Retina (tissue), 1 donor: ENCODE data around the gene CDH22.

Experiments
- DNase-seq: peaks from one replicate; pipeline ENCODE4 v3.0.0-alpha.2; 2016

The CDH22 gene

DNA sequence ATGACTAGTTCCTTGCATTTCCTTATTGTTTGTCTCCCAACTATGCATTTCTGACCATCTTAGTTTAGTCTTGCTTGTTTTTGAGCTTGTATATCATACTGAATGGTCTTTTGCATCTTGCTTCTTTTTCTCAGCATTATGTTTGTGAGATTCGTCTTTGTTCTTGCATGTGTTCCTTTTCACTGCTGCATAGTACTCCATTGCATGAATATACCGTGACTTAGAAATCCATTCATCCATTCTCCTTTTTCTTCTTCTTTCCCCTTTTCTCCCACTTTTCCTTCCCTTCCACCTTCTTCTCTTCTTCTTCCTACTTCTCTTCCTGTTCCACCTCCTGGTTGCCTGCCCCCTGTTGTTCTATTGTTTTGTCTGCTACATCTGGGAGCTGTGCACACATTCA lies 42.8 kb downstream of the CDH22 start:
- no peak for DNase-seq

DNA sequence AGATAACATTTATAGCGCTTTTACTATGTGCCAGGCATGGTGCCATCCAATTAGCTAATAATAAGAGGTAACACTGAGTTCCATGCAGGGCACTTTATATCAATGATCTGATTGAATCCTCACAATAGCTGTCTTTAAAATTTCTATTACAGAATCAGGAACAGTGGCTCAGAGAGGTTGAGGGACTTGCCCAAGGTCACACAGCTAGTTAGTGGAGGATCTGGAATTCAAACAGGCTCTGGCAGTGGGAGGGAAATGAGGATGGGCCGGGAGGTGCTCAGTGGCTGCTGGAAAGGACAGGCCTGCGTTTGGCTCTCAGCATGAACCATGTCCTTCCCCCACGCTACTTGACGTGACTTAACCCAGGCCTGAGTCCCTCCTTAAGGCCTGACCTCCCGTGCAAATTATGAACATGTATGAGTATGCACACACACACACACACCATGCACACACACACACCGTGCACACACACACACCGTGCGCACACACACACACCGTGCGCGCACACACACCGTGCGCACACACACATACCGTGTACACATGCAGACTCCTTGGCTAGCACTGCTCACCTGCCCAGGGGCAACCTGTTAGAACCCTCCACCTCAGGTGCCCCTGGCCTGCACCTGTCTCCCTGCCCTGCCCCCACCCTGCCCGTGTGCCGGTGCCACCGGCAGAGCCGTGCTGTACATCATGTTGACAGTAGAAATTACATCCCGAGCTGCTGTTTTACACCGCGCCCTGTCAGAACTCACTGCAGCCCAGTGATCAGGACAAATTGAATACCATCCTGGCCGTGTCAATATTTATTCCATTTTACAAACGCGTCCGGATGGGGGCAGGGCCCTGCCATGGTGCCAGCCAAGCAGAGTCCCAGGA lies 43.7 kb downstream of the CDH22 start:
- no peak for DNase-seq

DNA sequence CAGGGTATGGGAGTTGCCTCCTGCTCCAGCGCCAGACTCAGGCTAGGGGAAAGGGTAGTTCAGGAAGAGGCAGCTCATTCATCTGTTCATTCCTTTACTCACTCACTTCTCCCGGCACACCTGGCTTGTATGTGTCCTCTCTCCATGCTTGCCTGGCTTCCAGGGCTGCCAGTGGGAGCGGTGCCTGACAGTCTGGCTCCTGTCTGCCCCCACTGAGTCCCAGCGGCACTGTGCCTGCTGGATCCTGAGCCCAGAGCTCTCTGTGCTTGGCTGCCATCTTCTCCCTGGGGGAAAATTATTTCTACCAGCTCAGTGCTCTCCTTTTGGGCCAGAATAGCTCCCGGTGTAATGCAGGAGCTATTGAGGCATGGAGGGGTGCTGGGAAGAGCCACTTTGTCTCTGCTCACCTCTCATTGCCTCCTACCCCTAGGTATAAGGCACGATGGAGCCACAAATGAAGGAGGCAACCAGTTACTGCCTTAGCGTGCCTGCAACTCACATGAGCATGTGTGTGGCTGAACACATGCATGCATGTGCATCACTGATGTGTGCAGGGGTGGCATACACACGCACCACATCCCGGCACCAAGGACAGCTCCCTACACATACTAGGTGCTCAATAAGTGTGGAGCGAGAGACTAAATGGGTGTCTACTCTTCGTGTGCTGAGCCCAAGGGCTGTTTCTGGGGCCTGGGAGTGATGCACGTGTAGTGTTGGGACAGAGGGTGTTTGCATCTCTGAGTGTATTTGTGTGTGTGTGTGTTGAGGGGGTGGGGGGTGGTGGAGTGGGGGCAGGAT lies 46.6 kb downstream of the CDH22 start:
- DNase-seq: no peak

DNA sequence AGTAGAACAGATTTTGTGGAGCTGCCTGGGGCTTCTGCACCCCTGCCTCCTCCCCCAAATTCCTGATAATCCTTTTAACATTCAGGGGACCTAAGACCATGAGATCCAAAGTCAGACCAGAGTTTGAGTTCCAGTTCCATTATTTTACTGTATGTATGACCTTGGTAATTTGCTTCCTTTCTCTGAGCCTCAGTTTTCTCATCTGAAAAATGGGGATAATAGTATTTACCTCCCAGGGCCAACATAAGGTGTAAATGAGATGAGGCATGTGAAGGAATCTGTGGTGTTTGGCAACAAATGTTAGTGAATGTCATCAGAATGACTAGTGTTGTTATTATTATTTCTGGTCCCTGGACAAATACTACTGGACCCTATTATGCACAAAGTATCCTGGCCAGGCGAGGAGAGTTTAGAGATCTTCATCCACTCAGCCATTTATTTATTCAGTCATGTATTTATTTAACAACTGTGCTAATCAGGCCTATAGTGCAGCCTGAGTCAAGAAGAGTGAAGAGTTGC lies 47.3 kb downstream of the CDH22 start:
- no peak for DNase-seq

DNA sequence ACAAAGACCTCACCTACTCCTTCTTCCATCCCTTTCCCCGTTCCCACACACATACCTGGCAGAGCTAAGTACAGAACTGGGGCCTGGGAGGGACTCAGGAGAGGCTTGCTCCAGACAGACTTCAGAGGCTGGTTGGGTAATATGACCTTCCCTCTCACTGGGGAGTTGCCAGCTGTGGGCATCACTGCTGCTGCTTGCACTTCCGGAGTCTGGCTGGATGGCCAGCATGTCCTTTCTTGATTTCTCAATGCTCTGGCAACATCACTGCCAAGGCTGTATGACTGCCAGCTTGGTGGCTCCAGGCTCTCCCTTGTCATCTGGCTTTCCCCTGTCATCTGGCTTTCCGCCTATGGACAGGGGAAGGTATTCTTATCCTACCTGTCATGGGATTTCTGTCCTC lies 47.8 kb downstream of the CDH22 start:
- no peak for DNase-seq

DNA sequence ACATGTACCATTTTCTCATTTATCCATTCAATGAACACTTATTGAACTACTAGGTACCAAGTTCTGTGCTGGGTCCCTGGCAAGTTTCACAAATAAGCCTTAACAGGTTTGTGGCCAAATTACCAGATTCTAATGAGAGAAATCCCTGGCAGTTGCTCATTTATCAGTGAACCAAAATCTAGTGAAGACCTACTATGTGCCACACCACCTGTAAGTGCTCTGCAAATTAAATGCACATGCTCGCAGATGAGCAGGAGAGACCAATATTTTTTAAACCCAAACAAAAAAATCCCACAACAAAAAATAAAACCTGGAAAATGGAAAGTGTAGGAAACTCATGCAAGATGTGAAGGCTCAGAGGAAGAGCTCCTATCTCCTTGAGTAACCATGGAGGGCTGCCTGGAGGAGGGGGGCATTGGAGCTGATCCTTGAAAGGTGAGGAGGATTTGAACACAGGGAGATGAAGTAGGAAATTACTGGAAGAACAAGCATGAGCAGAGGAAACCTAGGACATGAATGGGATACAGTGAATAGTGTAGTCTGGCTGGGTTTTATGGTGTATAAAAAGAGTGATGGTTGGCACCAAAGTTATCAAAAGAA lies 48.9 kb downstream of the CDH22 start:
- no peak for DNase-seq

DNA sequence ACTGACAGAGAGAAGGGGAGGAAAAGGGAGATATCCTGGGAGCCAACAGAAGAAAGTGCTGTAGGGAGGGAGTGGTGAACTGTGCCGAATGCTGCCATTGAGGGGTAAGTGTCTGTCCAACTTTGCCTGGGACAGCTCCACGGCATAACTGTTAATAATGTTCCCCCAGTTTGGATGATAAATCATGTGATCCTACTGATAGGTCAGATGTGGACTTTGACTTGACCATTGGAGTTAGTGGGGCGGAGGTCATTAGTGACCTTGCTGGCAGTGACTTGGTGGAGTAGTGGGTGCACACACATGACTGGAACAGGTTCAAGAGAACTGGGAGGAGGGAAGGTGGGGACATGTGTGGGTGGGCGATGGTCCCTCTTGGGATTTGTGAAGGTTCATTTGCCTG lies 50.4 kb downstream of the CDH22 start:
- DNase-seq: no peak

DNA sequence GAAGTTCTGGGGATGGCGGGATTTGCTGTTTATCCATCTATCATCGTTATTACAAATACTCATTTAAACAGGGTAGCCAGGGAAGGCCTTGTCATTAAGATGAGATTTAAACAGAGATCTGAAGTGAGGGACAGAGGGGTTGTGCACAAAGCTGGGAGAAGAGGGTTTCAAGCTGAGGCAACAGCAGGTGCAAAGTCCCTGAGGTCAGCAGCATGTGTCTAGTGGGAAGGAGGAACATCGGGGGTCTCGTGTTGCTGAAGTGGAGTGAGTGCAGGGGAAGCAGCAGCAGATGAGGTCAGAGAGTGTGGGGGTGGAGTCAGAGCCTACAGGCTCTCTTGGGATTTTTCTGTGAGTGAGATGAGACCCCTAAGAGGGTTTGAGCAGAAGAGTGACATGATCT lies 52.0 kb downstream of the CDH22 start:
- no peak for DNase-seq

DNA sequence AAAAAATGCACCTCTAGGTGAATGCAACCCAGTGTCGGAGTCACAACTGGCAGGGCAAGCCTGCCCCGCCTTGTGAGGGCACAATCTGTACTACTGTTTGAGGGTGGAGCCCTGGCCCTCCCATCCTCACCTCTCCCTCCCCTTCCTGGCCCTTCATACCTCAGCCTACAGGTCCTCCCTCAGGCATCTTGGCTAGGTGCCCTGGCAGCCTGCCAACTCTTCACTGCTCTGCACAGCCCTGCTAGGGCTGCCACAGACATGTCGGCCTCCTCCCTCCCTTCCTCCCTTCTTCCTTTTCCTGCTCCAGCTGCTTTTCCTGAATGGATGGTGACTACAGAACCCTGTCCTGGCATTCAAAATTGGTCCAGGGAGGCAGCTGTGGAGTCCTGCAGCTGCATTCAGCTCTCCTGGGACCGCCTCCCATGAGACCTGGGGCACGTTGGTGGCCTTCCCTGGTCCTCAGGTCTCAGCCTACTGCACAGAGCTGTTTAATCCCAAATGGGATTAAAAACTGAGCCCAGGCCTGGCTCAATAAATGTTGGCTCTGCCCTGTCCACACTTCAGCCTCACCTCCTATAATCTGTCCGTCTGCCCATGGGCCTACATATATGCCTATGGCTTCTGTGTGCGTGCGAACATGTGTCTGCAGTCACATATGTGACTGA lies 52.7 kb downstream of the CDH22 start:
- DNase-seq: no peak

DNA sequence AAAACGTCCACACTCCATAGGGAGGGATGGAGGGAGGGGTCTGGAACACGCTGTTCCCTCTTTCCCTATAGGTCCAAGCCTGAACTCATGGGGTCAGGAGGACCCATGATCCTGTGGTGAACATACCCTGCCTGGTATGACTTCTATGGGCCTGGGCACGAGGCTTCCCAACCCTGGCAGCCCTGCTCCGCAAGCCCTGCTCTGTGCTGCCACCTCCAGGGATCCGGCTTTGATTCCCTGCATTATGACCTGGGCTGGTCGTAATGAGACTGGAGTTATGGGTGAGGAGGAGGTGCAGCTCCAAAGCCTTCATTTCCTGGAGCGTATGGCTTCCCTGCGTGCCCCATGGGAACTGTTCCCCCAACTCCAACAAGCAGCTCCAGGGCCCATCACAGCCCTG lies 54.9 kb downstream of the CDH22 start:
- peak; percentile 49 for DNase-seq

DNA sequence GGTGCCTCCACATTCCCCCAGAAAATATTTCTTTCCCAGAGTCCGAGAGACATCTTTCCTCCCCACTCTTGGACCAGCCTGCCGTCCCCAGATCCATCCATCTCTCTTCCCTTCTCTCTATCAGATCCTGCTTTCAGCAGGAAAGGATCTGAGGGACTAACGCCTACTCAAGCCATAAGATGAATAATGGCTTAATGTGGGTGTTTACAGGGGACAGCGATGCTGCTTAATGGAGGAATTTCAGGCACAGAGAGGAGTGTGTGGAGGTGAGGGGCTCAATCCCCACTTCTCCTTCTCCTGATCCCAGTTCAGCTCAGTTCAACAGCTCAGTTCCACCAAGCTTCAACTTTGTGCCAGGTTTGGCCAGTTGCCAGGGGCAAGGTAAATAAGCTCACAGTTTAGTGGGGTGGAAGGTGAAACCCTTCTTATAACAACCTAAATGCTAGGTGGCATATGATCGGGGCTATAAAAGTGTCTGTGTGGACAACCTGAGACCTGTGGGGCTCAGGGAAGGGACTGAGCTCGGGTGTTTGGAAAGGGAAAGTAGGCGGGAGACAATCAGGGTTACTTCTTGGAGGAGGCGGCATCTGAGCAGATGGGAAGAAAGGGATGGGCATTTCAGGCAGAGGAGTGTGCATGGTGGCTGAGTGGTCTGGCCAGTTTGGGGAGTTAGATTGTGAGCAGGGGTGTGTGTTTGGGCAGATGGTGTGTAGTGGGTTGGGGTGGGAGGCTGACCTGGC lies 55.8 kb downstream of the CDH22 start:
- DNase-seq: no peak

DNA sequence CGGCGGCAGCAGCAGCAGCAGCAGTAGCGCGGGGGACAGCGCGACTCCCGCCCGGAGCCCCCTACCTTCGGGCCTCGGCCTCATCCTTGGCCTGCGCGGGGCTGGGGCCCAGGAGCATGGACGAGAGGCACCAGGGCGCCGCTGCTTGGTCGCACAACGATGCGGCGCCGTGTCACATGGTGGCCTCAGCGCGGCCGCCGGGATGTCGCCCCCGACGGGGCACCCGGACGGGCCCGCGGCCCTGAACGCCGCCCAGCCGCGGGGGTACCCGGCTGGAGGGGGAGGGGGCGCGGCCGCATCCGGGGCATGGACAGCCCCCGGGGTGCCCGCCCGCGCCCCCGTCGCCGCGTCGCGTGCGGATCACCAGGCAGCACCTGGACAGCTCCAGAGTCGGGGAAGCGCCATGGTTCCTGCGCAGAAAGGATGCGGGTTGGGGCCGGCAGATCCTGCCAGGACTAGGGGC lies 57.1 kb downstream of the CDH22 start:
- DNase-seq: no peak

DNA sequence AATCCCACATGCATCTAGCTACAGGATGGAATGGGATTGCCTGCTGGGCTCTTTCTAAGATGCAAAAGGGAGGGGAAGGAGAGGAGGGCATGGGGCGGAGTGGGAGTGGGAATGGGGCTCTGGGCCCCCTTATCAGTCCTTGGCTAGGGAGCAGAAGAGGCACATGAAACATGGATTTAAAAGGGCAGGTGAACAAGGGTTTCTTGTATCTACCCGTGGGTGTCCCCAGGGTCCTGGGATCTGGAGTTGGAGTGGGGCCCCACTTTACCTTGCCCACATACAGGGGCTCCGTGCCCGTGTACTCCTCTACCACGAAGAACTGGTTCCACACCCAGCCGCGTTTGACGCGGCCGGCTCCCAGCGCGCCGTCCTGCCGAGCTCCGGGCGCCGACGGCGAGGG lies 57.5 kb downstream of the CDH22 start:
- DNase-seq: no peak

DNA sequence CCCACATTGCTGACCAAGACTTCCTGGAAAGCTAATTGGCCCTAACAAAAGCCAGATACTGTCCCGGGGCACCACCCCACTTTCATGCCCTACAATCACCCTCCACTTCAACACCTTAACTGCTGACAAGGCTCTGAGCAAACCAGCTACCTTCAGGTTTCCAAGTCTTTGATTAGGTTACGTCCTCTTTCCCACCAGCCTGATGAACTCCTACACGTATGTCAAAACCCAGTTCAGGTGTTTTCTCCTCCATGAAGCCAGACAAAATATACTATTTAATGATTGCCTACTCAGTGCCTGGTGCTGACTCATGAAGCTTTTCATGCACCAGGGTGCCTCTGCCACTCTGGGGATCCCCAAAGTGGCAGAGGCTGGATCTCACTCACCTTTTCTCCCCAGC lies 58.6 kb downstream of the CDH22 start:
- DNase-seq: no peak

DNA sequence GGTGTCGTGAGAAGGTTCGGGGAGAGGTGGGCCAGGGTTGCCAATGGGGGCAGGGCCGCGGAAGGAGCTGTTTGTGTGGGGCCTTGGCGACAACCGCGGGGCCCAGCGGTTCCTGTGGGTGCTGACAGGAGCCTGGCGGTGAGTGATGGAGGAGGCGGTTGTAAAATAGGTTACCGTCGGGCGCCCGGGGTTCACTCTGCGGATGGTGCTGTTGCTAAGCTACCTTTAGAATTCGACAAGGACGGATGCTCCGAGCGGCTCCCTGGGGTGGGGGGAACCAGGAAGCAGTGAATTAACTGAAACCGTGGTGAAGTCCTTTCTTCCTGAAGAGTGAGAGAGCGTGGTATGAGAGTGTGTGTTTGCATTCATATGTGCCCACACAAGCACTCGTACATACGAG lies 61.7 kb downstream of the CDH22 start:
- DNase-seq: no peak

DNA sequence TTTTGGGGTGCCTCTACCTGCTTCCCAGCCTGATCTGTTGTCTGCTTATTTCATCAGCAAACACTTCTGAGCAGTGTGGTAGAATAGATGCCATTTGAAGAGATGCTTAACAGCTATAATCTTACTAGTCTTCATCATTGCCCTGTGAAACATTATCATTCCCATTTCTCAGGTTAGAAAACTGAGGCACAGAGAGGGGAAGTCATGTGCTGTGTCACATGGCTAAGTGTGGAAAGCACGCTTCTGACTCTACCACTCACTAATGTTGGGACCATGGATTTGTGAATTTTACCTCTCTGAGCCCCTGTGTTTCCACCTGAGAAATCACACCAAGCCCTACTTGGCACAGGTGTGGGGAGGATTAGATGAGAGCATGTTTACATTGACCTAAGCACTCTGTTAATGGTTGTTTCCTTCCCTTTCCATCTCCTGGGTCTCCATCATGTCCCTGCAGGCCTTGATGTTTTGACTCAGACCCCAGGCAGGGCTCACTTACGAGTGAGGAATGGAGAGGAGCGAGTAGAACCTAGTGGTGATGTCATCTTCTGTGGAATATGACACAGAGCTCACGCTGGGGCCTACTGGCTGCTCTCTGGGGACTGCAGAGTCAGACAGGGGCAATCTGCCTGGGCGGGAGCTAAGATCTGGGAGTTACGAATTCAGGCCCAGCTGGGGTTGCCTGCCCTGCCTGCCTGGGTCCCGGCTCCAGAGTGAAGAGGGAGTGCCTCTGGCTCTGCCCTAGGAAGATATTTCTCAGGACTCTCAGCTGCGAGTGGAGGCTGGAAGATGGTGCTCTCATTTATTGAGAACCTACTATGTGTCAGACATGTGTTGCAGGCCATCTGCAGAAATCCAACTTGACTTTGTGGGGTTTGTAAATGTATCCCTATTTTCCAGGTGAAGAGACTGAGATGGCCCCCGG lies 64.3 kb downstream of the CDH22 start:
- DNase-seq: no peak

DNA sequence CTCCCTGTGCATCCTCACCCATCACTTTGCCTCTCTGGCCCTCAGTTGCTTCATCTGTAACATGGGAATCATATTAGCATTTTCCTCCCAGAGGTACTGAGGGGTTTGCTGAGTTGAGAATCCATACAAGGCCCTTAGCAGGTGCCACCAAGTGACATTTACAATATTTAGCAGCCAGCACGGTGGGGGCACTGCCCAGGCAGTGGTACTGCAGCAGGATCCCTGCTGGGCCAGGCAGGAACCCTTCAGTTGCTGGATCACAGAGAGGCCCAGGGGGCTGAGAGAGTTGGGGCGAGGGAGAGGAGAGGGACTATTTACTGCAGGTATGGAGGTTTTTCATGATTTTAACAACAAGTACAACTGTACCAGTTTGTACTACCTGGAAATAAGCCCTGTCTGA lies 65.9 kb downstream of the CDH22 start:
- DNase-seq: no peak

DNA sequence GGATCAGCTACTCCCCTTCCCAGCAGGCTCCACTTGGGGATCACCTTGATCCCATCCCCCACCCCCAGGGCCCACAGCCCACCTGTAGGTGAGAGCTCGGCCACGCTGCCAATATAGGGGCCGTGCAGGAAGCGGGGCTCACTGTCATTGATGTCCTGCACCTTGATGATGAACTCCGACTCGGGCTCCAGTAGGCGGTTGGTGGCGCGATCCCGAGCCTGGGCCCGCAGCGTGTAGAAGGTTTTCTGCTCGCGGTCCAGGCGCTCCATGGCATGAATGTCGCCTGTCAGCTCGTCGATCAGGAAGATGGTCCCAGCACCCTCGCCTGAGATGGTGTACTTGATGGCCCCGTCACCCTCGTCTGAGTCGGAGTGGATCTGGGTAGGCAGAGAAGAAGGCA lies 67.4 kb downstream of the CDH22 start:
- no peak for DNase-seq

DNA sequence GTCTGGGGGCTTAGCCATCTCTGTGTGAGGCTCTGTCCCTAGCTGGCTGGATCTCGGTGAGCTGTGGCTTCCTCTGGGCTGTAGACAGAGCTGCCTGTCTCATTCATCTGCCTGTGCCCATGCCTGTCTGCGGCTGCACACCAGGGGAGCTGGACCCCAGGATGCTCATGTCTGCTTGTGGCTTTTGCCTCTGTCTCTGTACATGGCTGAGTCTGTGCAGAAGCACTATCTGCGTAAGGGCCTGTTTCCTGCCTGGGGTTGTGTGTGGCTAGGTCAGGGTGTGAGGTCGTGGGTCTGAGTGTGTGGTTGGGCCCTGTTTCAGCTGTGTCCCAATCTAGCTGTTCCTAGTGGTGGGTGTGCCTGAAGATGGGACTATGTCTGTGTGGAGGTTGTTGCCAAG lies 68.2 kb downstream of the CDH22 start:
- DNase-seq: no peak

DNA sequence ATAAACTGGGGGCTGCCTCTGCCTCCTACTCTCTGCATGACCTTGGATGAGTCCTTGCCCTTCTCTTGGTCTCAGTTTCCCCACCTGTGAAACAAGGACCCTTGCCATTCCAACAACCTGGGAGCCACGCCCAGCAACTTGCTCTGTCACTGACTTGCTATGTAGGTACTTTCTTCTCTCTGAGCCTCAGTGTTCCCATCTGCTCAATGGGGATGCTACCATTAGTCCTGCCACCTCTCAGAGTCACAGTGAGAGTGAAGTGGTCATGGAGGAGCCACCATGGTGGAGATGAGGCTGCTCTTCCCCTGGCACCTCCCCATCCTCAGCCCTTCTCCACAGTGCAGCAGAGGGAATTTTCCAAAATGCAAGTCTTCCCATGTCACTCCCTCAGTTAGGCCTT lies 70.6 kb downstream of the CDH22 start:
- no peak for DNase-seq

DNA sequence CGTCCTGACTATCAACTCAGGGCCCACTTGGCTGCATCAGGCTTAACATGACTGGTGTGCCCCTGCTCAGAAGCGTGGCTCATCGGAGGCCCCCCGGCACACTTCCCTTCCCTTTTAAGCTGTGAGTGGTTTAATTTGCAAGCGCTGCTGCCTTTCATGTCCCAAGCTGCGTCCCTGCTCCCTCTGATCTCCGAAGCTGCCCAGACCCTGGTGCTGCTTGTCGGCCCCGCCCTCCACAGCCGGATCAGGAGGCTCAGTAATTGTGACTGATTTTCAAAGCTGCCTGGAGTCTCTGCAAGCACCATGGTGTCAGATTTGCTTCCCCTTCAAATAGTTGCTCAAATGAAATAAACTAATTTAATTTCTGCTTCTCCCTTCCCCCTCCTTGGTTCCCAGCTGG lies 71.1 kb downstream of the CDH22 start:
- no peak for DNase-seq
